Measurements from ENCODE around the gene CCND2. TPM values are rescaled to one million over a fixed set of nuclear protein-coding genes. Genes with fewer than 3 reads are reported as not detected.

Gene CCND2
- total RNA-seq, 1 experiment from 2014 or later = 194 TPM

DNA sequence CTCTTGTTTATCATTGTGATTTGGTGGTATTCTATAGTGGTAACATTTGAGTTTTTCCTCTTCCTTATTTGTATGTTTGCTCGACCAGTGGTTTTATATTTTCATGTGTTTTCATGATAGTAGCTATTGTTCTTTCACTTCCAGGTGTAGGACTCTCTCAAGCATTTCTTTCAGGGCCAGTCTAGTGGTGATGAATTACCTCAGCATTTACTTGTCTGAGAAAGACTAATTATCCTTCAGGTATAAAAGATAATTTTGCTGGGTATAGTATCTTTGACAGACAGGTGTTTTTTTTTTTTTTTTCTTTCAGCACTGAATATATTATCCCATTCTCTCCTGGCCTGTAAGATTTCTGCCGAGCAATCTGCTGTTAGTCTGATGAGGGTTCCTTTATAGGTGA lies 35.0 kb upstream of the CCND2 start:
- H3K4me3 Mint-ChIP-seq = no peak overlapping the region
- H3K36me3 Mint-ChIP-seq = peaks cover 9% of the 10 kb centered on the region; the same call in 1 of the 2 replicates
- H3K27ac Mint-ChIP-seq = no peak overlapping the region
- H3K4me1 Mint-ChIP-seq = peaks cover 12% of the 10 kb centered on the region
- ChIA-PET POLR2A (no interaction called here), CTCF (interaction anchor here (0.9 kb wide), 1 partner anchor 131 kb away, joined by 3 read pairs; no protein-coding TSS in a partner anchor)
- DNase-seq (ENCODE audit: low spot score) = no peak
- no peak for ATAC-seq
- peaks cover 26% of the 10 kb centered on the region for H3K9me3 Mint-ChIP-seq
- H3K27me3 Mint-ChIP-seq (ENCODE audit: low read depth) = peaks cover 2% of the 10 kb centered on the region; the same call in 1 of the 2 replicates
- no peak for TF ChIP-seq FOXK1 (CRISPR knock-in tag; IDR thresholded peaks at IDR 0.05)
- TF ChIP-seq TCF7 (CRISPR knock-in tag; IDR thresholded peaks at IDR 0.05; ENCODE audit: low read depth) = no peak
- TF ChIP-seq, protein P1, sequence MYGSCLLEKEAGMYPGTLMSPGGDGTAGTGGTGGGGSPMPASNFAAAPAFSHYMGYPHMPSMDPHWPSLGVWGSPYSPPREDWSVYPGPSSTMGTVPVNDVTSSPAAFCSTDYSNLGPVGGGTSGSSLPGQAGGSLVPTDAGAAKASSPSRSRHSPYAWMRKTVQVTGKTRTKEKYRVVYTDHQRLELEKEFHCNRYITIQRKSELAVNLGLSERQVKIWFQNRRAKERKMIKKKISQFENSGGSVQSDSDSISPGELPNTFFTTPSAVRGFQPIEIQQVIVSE (CRISPR knock-in tag; IDR thresholded peaks at IDR 0.05; ENCODE audit: borderline replicate concordance) = no peak
- TF ChIP-seq ZNF317 (CRISPR knock-in tag; IDR thresholded peaks at IDR 0.05; ENCODE audit: borderline replicate concordance, low read depth) = no peak
- TF ChIP-seq KAT7 (CRISPR knock-in tag; IDR thresholded peaks at IDR 0.05; ENCODE audit: borderline replicate concordance) = no peak
- TF ChIP-seq, protein P2, sequence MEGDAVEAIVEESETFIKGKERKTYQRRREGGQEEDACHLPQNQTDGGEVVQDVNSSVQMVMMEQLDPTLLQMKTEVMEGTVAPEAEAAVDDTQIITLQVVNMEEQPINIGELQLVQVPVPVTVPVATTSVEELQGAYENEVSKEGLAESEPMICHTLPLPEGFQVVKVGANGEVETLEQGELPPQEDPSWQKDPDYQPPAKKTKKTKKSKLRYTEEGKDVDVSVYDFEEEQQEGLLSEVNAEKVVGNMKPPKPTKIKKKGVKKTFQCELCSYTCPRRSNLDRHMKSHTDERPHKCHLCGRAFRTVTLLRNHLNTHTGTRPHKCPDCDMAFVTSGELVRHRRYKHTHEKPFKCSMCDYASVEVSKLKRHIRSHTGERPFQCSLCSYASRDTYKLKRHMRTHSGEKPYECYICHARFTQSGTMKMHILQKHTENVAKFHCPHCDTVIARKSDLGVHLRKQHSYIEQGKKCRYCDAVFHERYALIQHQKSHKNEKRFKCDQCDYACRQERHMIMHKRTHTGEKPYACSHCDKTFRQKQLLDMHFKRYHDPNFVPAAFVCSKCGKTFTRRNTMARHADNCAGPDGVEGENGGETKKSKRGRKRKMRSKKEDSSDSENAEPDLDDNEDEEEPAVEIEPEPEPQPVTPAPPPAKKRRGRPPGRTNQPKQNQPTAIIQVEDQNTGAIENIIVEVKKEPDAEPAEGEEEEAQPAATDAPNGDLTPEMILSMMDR (IDR thresholded peaks at IDR 0.05) = no peak
- TF ChIP-seq, protein P3, sequence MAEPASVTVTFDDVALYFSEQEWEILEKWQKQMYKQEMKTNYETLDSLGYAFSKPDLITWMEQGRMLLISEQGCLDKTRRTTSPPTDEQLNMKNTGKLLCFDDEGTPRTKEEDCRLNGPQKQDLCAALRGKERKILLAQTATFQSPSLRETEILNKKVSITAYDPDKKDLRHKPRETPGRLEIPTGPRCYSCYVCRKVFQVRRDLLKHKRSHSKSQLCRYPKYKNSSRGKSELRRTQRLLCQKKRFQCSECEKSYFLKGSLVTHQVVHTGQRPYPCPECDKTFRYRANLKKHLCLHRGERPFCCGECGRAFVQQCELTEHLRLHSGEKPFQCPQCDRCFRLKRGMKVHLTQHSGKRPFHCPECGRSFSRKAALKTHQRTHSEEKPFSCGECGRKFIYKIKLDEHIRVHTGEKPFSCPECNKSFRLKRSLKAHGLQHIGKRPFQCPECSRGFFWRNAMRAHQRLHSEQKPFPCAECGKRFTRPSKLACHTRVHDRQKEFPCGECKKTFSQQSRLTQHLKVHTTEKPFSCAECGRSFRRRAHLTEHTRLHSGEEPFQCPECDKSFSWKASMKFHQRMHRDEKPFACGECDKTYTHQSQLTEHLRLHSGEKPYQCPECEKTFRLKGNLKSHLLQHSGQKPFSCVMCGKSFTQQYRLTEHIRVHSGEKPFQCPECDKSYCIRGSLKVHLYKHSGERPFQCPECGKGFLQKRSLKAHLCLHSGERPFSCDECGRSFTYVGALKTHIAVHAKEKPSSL (CRISPR knock-in tag; conservative IDR thresholded peaks at IDR 0.05) = no peak
- TF ChIP-seq ZBTB21 (CRISPR knock-in tag; IDR thresholded peaks at IDR 0.05; ENCODE audit: borderline replicate concordance) = no peak

DNA sequence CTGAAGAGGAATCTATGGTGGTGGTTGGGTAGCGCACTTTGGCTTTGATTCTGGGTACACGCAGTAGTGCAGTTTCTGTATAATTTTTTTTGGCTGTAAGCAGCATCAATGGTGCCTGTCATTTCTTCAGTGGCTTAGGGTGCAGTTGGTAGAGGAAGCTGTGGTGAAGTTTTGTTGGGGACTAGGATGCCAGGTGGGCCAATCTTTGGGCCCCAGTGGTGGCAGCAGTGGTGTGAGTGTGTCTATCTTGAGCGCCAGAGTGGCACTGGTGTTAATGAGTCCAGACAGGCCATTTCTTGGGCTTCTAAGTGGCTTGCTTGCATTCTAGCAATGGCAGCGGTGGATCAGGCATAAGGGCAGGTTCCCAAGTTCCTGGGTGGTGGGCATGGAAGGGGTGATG lies 33.8 kb upstream of the CCND2 start:
- TF ChIP-seq ZNF416 (CRISPR knock-in tag; IDR thresholded peaks at IDR 0.05) (no peak), SMAD4 (CRISPR knock-in tag; IDR thresholded peaks at IDR 0.05) (no peak), IRF2 (CRISPR knock-in tag; IDR thresholded peaks at IDR 0.05; ENCODE audit: borderline replicate concordance, low read depth) (no peak), SP1 (CRISPR knock-in tag; conservative IDR thresholded peaks at IDR 0.05) (no peak), CREM (CRISPR knock-in tag; IDR thresholded peaks at IDR 0.05) (no peak), TEAD4 (CRISPR knock-in tag; IDR thresholded peaks at IDR 0.05) (no peak)
- TF ChIP-seq, protein P4, sequence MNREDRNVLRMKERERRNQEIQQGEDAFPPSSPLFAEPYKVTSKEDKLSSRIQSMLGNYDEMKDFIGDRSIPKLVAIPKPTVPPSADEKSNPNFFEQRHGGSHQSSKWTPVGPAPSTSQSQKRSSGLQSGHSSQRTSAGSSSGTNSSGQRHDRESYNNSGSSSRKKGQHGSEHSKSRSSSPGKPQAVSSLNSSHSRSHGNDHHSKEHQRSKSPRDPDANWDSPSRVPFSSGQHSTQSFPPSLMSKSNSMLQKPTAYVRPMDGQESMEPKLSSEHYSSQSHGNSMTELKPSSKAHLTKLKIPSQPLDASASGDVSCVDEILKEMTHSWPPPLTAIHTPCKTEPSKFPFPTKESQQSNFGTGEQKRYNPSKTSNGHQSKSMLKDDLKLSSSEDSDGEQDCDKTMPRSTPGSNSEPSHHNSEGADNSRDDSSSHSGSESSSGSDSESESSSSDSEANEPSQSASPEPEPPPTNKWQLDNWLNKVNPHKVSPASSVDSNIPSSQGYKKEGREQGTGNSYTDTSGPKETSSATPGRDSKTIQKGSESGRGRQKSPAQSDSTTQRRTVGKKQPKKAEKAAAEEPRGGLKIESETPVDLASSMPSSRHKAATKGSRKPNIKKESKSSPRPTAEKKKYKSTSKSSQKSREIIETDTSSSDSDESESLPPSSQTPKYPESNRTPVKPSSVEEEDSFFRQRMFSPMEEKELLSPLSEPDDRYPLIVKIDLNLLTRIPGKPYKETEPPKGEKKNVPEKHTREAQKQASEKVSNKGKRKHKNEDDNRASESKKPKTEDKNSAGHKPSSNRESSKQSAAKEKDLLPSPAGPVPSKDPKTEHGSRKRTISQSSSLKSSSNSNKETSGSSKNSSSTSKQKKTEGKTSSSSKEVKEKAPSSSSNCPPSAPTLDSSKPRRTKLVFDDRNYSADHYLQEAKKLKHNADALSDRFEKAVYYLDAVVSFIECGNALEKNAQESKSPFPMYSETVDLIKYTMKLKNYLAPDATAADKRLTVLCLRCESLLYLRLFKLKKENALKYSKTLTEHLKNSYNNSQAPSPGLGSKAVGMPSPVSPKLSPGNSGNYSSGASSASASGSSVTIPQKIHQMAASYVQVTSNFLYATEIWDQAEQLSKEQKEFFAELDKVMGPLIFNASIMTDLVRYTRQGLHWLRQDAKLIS (CRISPR knock-in tag; IDR thresholded peaks at IDR 0.05; ENCODE audit: borderline replicate concordance) = no peak
- TF ChIP-seq, protein P5, sequence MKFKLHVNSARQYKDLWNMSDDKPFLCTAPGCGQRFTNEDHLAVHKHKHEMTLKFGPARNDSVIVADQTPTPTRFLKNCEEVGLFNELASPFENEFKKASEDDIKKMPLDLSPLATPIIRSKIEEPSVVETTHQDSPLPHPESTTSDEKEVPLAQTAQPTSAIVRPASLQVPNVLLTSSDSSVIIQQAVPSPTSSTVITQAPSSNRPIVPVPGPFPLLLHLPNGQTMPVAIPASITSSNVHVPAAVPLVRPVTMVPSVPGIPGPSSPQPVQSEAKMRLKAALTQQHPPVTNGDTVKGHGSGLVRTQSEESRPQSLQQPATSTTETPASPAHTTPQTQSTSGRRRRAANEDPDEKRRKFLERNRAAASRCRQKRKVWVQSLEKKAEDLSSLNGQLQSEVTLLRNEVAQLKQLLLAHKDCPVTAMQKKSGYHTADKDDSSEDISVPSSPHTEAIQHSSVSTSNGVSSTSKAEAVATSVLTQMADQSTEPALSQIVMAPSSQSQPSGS (CRISPR knock-in tag; IDR thresholded peaks at IDR 0.05; ENCODE audit: borderline replicate concordance, low read depth) = no peak
- TF ChIP-seq, protein P6, sequence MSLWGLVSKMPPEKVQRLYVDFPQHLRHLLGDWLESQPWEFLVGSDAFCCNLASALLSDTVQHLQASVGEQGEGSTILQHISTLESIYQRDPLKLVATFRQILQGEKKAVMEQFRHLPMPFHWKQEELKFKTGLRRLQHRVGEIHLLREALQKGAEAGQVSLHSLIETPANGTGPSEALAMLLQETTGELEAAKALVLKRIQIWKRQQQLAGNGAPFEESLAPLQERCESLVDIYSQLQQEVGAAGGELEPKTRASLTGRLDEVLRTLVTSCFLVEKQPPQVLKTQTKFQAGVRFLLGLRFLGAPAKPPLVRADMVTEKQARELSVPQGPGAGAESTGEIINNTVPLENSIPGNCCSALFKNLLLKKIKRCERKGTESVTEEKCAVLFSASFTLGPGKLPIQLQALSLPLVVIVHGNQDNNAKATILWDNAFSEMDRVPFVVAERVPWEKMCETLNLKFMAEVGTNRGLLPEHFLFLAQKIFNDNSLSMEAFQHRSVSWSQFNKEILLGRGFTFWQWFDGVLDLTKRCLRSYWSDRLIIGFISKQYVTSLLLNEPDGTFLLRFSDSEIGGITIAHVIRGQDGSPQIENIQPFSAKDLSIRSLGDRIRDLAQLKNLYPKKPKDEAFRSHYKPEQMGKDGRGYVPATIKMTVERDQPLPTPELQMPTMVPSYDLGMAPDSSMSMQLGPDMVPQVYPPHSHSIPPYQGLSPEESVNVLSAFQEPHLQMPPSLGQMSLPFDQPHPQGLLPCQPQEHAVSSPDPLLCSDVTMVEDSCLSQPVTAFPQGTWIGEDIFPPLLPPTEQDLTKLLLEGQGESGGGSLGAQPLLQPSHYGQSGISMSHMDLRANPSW (CRISPR knock-in tag; conservative IDR thresholded peaks at IDR 0.05; ENCODE audit: low read depth) = no peak

More for the DNA sequence above, 33.8 kb upstream of the CCND2 start:
- H3K27ac Mint-ChIP-seq = no peak overlapping the region
- no peak for DNase-seq (ENCODE audit: low spot score)
- no peak overlapping the region for H3K4me3 Mint-ChIP-seq
- H3K36me3 Mint-ChIP-seq = peaks cover 12% of the 10 kb centered on the region
- peaks cover 12% of the 10 kb centered on the region for H3K4me1 Mint-ChIP-seq
- H3K27me3 Mint-ChIP-seq (ENCODE audit: low read depth) = no peaks in the 10 kb centered on the region; the same call in 1 of the 2 replicates
- ATAC-seq = no peak
- ChIA-PET POLR2A (interaction anchor here (1.1 kb wide), 1 partner anchor 213 kb away, joined by 4 read pairs; no protein-coding TSS in a partner anchor), CTCF (no interaction called here)
- H3K9me3 Mint-ChIP-seq = peaks cover 26% of the 10 kb centered on the region
